Stimulated activated CD8-positive, alpha-beta memory T cell treated with anti-CD3 and anti-CD28 coated beads, Interleukin-15, amount 100 ng/mL, for 24 hours (primary cell): ENCODE measurements around the gene BRME1.
A peak's percentile ranks its signal among the peaks of the same experiment; 100 is the strongest.
"Not testable (repeated sequence)": the region's sequence is repeated elsewhere in the genome, so short reads cannot be mapped to it uniquely, and the experiment has no call there.

Experiments
- DNase-seq: peaks from one replicate; pipeline ENCODE4 v3.0.0-alpha.2; 2020; ENCODE audit warnings: low read depth

The BRME1 gene

DNA sequence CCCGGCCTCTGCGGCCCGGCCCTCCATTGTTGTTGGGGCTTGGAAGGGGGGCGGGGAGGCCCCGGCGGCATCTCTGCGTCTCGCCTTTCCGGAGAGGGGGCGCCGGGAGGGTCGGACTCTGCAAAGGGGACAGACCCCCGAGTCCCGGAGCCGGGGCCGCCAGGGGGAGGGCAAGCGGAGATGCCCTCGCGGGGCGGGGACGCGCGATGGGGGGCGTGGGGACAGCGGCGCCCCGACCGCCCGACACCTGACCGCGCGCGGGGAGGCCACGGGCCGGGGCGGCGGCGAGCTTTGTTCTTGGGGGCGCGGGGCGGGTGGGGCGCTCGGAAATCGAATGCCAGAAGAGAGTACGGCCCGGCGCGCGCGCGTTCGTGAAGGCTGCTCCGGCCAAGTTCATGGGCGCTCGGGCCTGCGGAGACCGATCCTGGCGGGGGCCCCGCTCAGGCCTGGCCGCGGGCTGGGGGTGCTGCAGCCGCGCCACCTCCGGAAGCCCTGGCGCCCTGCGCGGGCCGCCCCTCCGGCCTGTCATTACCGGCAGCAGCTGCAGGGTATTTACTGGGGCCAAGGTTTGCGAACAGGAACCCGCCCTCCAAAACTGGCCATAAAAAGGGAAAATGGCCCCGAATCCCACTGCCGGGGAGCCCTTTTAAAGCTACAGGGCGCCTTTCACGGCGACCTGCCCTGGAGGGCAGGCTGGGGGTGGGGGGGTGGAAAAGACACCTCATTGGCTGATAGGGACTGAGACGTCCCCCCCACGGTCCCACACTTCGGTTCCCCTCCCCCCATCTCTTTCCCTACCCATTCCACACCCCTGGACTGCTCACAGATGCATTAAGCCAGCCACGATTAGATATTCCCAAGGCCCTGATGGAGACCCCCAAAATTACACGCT is 40.1 kb downstream of the BRME1 start:
- DNase-seq = no peak

DNA sequence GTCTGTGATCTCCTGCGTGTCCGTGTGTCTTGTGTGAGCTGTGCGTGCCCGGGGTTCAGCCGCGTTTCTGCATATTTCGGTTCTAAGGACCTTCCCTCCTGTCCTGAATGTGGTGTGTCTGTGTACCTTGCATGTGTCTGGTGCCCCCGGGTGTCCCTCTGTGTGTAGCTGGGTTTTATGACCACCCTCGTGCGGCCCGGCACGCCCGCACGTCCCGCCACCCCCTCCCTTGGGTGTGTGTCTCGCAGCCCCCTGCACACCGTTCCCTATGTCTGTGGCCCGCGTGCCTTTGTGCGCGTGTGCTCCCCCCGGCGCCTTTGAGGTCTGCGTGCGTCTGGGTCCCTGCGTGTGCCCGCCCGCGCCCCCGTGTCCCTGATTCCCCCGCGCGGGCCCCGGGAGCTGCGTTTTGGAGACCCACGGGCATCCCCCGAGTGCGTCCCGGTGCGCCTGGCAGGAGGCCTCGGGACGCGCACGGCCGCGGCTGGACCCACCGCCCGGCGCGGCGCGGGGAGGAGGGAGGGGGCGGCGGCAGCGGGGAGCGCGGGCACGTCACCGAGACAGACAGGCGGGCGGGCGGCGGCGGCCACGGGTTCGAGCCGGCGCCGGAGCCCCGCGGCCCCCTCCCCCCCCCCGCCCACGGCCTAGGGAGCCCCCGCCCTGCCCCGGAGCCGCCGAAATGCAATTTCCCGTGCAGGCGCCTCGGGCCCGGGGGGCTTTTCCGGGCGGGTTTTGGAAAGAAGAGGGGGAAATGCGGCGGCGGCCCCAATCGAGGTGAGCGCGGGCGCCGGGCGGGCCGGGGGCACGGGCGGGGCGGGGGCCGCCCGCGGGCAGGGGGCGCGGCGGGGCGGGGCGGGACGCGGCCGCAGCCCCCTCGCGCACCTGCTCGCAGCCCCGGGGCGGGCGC is 41.0 kb downstream of the BRME1 start:
- DNase-seq = no peak

DNA sequence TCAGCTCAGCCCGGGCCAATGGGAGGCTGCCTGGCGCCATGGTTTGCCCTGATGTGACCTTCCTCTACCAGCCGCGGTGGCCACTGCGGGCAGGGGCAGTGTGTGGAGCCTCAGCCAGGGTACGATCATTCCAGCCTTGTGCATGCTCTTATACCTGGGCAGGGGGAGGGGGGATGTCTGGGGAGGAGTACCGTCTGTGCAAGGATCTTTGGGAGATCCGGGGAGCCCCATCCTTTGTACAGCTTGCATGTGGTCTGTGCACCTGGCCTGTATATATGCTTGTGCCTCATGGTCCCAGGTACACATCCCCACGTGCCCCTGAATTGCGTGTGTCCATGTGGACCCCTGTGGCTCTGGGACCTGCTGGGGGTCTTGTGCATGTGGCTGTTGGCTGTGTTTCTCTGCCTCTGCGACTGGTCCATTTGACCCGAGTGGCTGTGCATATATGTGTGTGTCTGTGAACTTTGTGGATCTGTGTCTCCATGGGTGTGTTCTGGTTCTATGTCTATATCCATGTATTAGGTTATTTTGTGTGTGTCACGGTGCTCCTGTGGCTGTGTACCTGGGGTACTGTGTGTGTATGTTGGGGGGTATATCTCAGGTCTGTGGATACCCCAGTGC is 41.8 kb downstream of the BRME1 start:
- DNase-seq = no peak

- peak; percentile 91 for DNase-seq
Observed at GRCh38 chr19:13861714-13862531, 44.0 kb downstream of the BRME1 start.

DNA sequence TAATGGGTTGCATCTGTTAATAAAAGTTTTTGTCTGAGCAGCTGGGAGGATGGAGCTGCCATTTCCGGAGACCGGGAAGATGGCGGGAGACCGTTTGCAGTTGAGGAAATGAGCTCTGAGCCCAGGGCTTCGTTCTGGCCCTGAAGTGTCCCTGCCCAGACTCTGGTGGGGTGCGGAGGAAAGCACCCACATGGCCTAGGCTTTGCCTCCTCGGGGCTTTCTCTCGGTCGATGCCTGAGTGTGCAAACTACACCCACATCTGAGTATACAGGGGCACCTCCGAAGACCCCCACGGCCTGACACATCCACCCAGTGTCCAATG is 44.6 kb downstream of the BRME1 start:
- DNase-seq = no peak

GRCh38 chr19:13860679-13861391 is 45.1 kb downstream of the BRME1 start:
- no peak for DNase-seq

DNA sequence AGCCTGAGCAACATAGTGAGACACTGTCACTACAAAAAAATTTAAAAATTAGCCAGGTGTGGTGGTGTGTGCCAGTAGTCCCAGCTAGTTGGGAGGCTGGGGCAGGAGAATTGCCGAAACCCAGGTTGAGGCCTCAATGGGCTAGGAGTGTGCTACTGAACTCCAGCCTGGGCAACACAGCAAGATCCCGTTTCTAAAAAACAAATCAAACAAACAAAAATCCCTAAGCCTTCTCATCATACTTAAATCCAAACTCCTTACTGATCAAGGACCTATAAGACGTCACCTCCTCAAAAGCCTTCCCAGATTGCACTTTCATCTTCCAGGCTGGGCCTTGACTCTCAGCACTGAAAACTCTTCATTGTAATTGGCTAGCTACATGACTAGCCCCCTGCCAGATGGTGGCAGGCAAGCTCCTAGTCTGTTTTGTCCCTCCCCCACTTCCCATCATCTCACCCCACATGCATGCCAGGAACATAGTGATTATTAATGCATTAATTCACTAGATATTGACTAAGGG is 46.5 kb downstream of the BRME1 start:
- no peak for DNase-seq

GRCh38 chr19:13856497-13856896 is 49.4 kb downstream of the BRME1 start:
- no peak for DNase-seq

GRCh38 chr19:13852171-13852707 is 53.7 kb downstream of the BRME1 start:
- not testable (repeated sequence) for DNase-seq

DNA sequence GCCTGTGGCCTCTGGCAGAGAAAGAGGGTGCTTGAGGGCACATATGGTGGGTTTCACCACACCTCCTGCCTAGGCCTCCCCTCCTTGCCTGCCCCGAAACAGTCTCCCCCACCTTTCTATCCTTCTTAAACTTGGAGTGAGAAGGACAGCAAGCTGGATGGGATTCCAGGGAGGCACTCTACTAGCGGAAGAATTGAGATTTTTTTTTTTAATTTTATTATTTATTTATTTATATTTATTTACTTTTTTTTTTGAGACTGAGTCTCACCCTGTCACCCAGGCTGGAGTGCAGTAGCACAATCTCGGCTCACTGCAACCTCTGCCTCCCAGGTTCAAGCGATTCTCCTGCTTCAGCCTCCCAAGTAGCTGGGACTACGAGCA is 54.2 kb downstream of the BRME1 start:
- DNase-seq = not testable (repeated sequence)

GRCh38 chr19:13850910-13851733 is 54.8 kb downstream of the BRME1 start:
- DNase-seq = no peak

GRCh38 chr19:13849991-13850909 is 55.7 kb downstream of the BRME1 start:
- DNase-seq = peak; percentile 66

- no peak for DNase-seq
Observed at GRCh38 chr19:13848798-13849676, 56.9 kb downstream of the BRME1 start.

DNA sequence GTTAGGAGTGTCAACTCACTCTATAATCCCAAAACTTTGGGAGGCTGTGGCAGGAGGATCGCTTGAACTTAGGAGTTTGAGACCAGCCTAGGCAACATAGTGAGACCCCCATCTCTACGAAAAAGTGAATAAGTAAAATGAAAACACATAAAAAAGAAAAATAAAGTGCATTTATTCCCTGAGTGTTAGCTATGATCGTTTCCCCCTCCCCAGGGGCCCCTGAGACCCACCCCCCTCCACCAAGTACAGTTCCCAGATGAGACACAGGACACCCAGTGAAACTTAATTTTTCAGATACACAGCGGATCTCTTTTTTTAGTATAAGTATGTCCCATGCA is 57.6 kb downstream of the BRME1 start:
- no peak for DNase-seq

DNA sequence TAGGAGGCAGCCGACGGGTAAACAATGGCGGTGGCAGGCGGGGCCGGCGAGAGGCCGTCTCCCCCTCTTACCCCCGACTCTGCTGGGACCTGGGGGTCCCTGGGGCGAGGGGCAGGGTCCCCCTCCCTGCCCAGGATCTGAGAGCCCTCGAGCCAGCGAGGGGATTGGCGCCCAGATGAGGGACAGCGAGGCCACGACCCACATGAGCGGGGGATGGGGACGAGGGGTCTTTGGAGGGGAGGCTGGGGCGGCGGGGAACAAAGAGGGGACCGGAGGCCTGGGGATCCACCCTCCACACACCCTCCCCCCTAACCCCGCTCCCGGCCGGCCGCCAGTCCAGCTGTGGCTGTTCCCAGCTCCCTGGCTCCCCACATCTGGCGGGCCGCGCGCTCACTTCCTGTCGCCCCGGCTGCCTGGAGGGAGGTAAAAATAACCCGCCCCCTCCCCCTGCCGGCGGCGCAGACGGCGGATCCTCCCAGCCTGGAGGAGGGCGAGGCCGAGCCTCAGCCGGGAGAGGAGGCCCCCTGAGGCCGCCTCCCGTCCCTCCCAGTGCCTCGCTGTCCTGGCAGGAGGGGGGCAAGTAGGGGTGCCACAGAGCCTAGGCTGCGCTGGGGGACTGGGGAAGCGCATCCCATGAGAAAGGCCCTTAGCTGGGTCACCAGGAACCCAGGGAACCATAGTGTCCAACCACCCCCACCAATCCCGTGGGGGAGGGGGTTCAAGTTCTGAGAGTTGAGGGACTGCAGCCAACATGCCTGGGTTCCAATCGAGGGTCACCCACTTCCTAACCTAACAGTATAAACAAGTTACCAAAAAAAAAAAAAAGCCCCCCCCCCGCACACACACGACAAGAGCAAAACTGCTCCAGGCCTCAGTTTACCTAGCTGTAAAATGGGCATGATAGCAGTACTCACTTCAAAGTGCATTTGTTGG is 58.2 kb downstream of the BRME1 start:
- DNase-seq = no peak

DNA sequence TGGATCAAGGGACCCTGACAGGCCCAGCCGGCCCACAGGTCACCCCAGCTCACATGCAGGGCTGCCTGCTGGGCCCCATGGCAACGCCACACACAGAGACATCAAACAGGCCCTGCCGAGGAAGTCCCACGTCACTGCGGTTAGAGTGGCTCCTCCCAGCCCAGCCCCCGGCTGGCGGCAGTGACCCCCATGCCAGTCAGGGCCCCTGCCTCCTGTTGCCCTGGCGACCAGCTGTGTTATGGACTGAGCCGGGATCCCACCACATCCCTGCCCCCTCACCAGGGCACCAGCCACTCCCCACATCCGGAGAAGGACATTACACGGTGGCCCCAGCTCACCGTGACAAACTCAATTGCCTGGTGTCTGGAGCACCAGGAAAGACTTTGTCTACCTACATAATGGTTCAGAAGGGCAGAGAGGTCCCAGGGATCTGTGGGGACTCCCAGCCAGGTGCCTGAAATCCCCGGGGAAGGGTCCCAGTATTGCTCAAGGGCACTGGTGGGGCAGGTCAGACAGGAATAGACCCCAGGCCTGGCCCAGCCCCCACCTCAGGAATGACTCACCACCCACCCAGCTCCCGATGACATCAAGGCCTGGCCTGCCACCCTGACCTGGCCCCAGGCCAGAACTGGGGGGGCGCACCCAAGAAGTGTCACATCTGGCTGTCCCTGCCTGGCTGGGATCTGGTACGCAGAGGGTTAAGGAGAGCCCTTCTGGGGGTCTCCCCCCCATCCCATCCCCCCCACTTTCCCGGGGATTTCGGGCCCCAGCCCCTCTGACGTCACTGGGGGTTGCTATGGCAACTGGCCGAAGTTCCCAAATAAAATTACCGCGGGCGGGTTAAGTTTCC is 59.1 kb downstream of the BRME1 start:
- peak; percentile 77 for DNase-seq
